CD14-positive monocyte (primary cell): ENCODE data around the gene SUOX. TPM values are rescaled to one million over a fixed set of nuclear protein-coding genes. Genes with fewer than 3 reads are reported as not detected.
A peak's percentile ranks its signal among the peaks of the same experiment; 100 is the strongest.
"Not testable (repeated sequence)": the region's sequence is repeated elsewhere in the genome, so short reads cannot be mapped to it uniquely, and the experiment has no call there.

Experiments
- DNase-seq, 3 donors: peaks; one replicate each; pipeline ENCODE4 v3.0.0-alpha.2; 2011 to 2022
- H2AFZ ChIP-seq: 2 replicates; pipeline ENCODE4 v1.6.0; 2012; ENCODE audit warnings: mild to moderate bottlenecking, low read depth, low read length, inconsistent platforms; ENCODE audit not compliant: insufficient read depth, poor library complexity, severe bottlenecking
- H3K27ac ChIP-seq, 2 donors: 1 replicate in 1 of 2; 2 replicates in 1 of 2; pipeline ENCODE4 v1.5.1; 2012 to 2013; ENCODE audit warnings: low read length in 2 of 2, control low read depth in 1 of 2, inconsistent platforms in 1 of 2, low read depth in 1 of 2, mild to moderate bottlenecking in 1 of 2
- H3K27me3 ChIP-seq, 2 donors: one replicate each; pipeline versions ENCODE4 v1.6.0 to v1.6.1; 2011 to 2013; ENCODE audit warnings: low read length in 2 of 2; ENCODE audit not compliant: control insufficient read depth in 2 of 2, insufficient read depth in 2 of 2
- H3K36me3 ChIP-seq, 2 donors: replicated peaks in 1 of 2; 1 replicate in 1 of 2; 2 replicates in 1 of 2; pipeline versions ENCODE4 v1.5.1 to v1.6.1; 2012 to 2013; ENCODE audit warnings: low read length in 2 of 2, control low read depth in 1 of 2, inconsistent platforms in 1 of 2, mild to moderate bottlenecking in 1 of 2; ENCODE audit not compliant: insufficient read depth in 2 of 2, control insufficient read depth in 1 of 2
- H3K4me1 ChIP-seq, 2 donors: 1 replicate in 1 of 2; 2 replicates in 1 of 2; pipeline versions ENCODE4 v1.5.1 to v1.6.1; 2012 to 2013; ENCODE audit warnings: low read length in 2 of 2, control low read depth in 1 of 2, inconsistent platforms in 1 of 2, mild to moderate bottlenecking in 1 of 2, moderate library complexity in 1 of 2; ENCODE audit not compliant: insufficient read depth in 2 of 2, control insufficient read depth in 1 of 2
- H3K4me2 ChIP-seq: replicated peaks from 2 replicates; pipeline ENCODE3; 2012; ENCODE audit warnings: low read length, moderate library complexity, mild to moderate bottlenecking; ENCODE audit not compliant: poor library complexity, severe bottlenecking; ENCODE audit errors: extremely low read depth
- H3K4me3 ChIP-seq, 3 experiments: fragments of 200-600 bp in 1 of 3; sonication (generic) in 1 of 3; replicated peaks in 1 of 3; 1 replicate in 2 of 3; 2 replicates in 1 of 3; pipeline ENCODE4 v1.5.1; 2011 to 2013; ENCODE audit warnings: low read length in 3 of 3, mild to moderate bottlenecking in 3 of 3, control low read depth in 2 of 3, low read depth in 2 of 3, inconsistent platforms in 1 of 3, moderate library complexity in 1 of 3
- H3K79me2 ChIP-seq: 2 replicates; pipeline ENCODE4 v1.6.0; 2012; ENCODE audit warnings: mild to moderate bottlenecking, control low read depth, inconsistent platforms, low read length, moderate library complexity; ENCODE audit not compliant: insufficient read depth
- H3K9ac ChIP-seq: 2 replicates; pipeline ENCODE4 v1.6.0; 2017; ENCODE audit warnings: low read length, mild to moderate bottlenecking; ENCODE audit not compliant: insufficient read depth, poor library complexity, severe bottlenecking
- H3K9me3 ChIP-seq, 2 donors: replicated peaks in 1 of 2; 1 replicate in 1 of 2; 2 replicates in 1 of 2; pipeline versions ENCODE4 v1.5.1 to v1.6.1; 2012 to 2013; ENCODE audit warnings: low read length in 2 of 2, control low read depth in 1 of 2; ENCODE audit not compliant: control insufficient read depth in 1 of 2, insufficient read depth in 1 of 2
- H4K20me1 ChIP-seq: 2 replicates; pipeline ENCODE4 v1.6.0; 2012; ENCODE audit warnings: mild to moderate bottlenecking, low read length, control low read depth, moderate library complexity; ENCODE audit not compliant: insufficient read depth
- H3K27ac Mint-ChIP-seq, 7 donors: one replicate each; pipeline ENCODE4 v1.8.0; 2020; ENCODE audit warnings: mild to moderate bottlenecking in 7 of 7, mixed read lengths in 7 of 7, moderate library complexity in 6 of 7, inconsistent platforms in 2 of 7
- H3K27me3 Mint-ChIP-seq, 3 donors: one replicate each; pipeline ENCODE4 v1.8.0; 2021 to 2022; ENCODE audit warnings: low read depth in 3 of 3, mild to moderate bottlenecking in 3 of 3, mixed read lengths in 3 of 3, moderate library complexity in 3 of 3, inconsistent platforms in 1 of 3
- H3K36me3 Mint-ChIP-seq, 2 donors: one replicate each; pipeline ENCODE4 v1.8.0; 2020; ENCODE audit warnings: mixed read lengths in 2 of 2, inconsistent platforms in 1 of 2, mild to moderate bottlenecking in 1 of 2
- H3K4me1 Mint-ChIP-seq: one replicate; pipeline ENCODE4 v1.8.0; 2020; ENCODE audit warnings: mild to moderate bottlenecking, mixed read lengths
- H3K4me3 Mint-ChIP-seq, 2 donors: one replicate each; pipeline ENCODE4 v1.8.0; 2020; ENCODE audit warnings: mild to moderate bottlenecking in 2 of 2, mixed read lengths in 2 of 2, moderate library complexity in 1 of 2
- H3K9me3 Mint-ChIP-seq, 7 donors: one replicate each; pipeline ENCODE4 v1.8.0; 2020 to 2022; ENCODE audit warnings: mixed read lengths in 7 of 7, mild to moderate bottlenecking in 6 of 7, moderate library complexity in 6 of 7, inconsistent platforms in 2 of 7
- WGBS: methylation state at CpG from one replicate; pipeline ENCODE4 v1.1.5; 2013; ENCODE audit warnings: missing lambda C conversion rate; ENCODE audit not compliant: insufficient coverage; 5-methylcytosine and 5-hydroxymethylcytosine counted together
- intact Hi-C, 2 donors: fragments of 100-400 bp; cut with micrococcal nuclease; formaldehyde crosslinking; loops; one replicate each; pipeline versions ENCODE4 v1.15.0 to v1.15.1; 2023
- polyA plus RNA-seq, 3 donors: library from polyadenylated mRNA; depleted of rRNA in 1 of 3; unstranded in 2 of 3; stranded (reverse) in 1 of 3; fragments of 300-500 nt in 2 of 3; fragments of >200 nt in 1 of 3; fragmentation: Illumina TruSeq in 2 of 3; gene quantifications; 1 replicate in 2 of 3; 2 replicates in 1 of 3; pipeline ENCODE4 v1.2.3, GENCODE V29; 2012 to 2021
- TF ChIP-seq, protein P1 (sequence below): fragments of 200-600 bp; IDR thresholded peaks from one replicate; pipeline ENCODE4 v1.8.0; 2022; ENCODE audit warnings: antibody characterized with exemption, mild to moderate bottlenecking

SUOX gene
- polyA plus RNA-seq, 3 donors, result 9.7 to 17.1 (median 14.4) TPM

DNA sequence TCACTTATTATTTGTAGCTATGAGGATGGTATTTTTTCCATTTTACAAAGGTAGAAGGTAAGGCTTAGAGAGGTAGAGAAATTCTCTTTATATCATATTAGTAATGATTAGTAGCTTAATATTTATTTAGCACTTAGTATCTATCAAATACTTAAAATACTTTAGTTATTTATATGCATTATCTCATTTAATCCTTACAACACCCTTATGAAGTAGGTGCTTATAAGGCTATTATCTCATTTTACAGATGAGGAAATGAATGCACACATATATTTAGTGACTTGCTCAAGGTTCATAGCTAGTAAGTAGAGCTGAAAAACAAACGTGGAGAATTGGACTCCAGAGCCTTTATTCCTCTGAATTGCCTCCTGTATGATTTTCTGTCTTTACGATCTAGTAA is 12.2 kb upstream of the SUOX start:
- Mint-ChIP-seq H3K27ac (peak overlapping the region in 3 of 7 donors; percentile 19 to 76 (median 41)), H3K36me3 (peaks cover 46 to 82% of the 10 kb centered on the region in 2 donors), H3K4me1 (peaks cover 26% of the 10 kb centered on the region), H3K27me3 (peaks cover 0 to 1% (median 0%) of the 10 kb centered on the region in 3 donors), H3K9me3 (no peaks in the 10 kb centered on the region), H3K4me3 (peak overlapping the region in 1 of 2 donors; percentile 39)
- TF ChIP-seq, protein P1, sequence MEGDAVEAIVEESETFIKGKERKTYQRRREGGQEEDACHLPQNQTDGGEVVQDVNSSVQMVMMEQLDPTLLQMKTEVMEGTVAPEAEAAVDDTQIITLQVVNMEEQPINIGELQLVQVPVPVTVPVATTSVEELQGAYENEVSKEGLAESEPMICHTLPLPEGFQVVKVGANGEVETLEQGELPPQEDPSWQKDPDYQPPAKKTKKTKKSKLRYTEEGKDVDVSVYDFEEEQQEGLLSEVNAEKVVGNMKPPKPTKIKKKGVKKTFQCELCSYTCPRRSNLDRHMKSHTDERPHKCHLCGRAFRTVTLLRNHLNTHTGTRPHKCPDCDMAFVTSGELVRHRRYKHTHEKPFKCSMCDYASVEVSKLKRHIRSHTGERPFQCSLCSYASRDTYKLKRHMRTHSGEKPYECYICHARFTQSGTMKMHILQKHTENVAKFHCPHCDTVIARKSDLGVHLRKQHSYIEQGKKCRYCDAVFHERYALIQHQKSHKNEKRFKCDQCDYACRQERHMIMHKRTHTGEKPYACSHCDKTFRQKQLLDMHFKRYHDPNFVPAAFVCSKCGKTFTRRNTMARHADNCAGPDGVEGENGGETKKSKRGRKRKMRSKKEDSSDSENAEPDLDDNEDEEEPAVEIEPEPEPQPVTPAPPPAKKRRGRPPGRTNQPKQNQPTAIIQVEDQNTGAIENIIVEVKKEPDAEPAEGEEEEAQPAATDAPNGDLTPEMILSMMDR, result no peak
- no peak for DNase-seq
- Histone ChIP-seq H3K4me2 (peak overlapping the region; percentile 22), H2AFZ (no peak overlapping the region), H3K79me2 (peaks cover 4% of the 10 kb centered on the region), H3K36me3 (peaks cover 34 to 78% of the 10 kb centered on the region in 2 donors), H3K27ac (peak overlapping the region in 1 of 2 donors; percentile 58), H3K4me1 (peaks cover 13 to 30% of the 10 kb centered on the region in 2 donors), H3K27me3 (no peaks in the 10 kb centered on the region), H3K4me3 (no peak overlapping the region), H3K9me3 (no peaks in the 10 kb centered on the region), H4K20me1 (peaks cover 15% of the 10 kb centered on the region), H3K9ac (no peak overlapping the region)
- WGBS, result no CpG with 5 or more reads among the region's 2 CpGs
- intact Hi-C loops, result no loop called here

DNA sequence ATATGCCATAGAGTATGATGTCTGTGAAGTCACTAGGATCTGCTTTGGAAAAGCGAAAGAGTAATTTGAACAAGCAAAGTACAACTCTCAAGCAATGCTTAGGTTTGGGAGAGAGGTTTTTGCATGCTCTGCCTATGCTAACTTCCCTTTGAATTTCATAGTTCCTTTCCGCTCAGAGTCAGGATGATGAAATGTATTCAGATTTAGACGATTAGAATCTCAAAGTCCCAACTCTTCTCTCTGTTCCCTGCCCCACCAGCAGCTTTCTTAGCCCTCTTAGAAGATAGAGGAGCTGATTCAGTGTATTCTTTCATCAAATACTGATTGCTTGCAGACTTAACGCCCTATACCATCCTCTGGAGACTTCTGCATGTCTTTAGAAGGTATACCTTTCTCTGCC is 11.7 kb upstream of the SUOX start:
- WGBS, result 100% methylated on average over 1 of the region's 4 CpGs
- Histone ChIP-seq H3K4me2 (peak overlapping the region; percentile 22), H3K9ac (peak overlapping the region; percentile 51), H3K79me2 (peaks cover 4% of the 10 kb centered on the region), H3K27me3 (no peaks in the 10 kb centered on the region), H4K20me1 (peaks cover 13% of the 10 kb centered on the region), H3K36me3 (peaks cover 38 to 78% of the 10 kb centered on the region in 2 donors), H3K27ac (peak overlapping the region in 1 of 2 donors; percentile 58), H3K9me3 (no peaks in the 10 kb centered on the region), H3K4me1 (peaks cover 13 to 30% of the 10 kb centered on the region in 2 donors), H3K4me3 (no peak overlapping the region), H2AFZ (no peak overlapping the region)
- Mint-ChIP-seq H3K27ac (peak overlapping the region in 6 of 7 donors; percentile 3 to 79 (median 36)), H3K27me3 (peaks cover 0 to 1% (median 0%) of the 10 kb centered on the region in 3 donors), H3K36me3 (peaks cover 46 to 82% of the 10 kb centered on the region in 2 donors), H3K9me3 (no peaks in the 10 kb centered on the region), H3K4me3 (peak overlapping the region in 1 of 2 donors; percentile 39), H3K4me1 (peaks cover 23% of the 10 kb centered on the region)
- intact Hi-C loops, result no loop called here
- TF ChIP-seq, protein P1, result no peak
- no peak for DNase-seq

DNA sequence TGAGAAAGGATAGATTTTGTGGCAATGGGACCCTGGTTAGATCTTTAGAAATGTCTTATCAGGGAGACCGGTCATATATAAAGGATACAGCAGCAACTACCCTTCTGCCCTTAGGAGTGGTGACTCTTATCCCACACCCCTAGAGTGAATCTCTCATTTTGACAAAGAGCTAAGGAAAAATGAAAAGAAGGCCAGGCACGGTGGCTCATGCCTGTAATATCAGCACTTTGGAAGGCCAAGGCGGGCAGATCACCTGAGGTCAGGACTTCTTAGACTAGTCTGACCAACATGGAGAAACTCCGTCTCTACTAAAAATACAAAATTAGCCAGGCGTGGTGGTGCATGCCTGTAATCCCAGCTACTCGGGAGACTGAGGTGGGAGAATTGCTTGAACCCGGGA is 11.1 kb upstream of the SUOX start:
- peaks cover 47 to 82% of the 10 kb centered on the region in 2 donors for H3K36me3 Mint-ChIP-seq

More for the DNA sequence above, 11.1 kb upstream of the SUOX start:
- Histone ChIP-seq H4K20me1 (peaks cover 12% of the 10 kb centered on the region), H3K27ac (peak overlapping the region in 1 of 2 donors; percentile 58), H3K4me1 (peaks cover 13 to 30% of the 10 kb centered on the region in 2 donors), H3K36me3 (peaks cover 39 to 78% of the 10 kb centered on the region in 2 donors)
- H3K79me2 ChIP-seq, intact Hi-C loops, H3K9me3 Mint-ChIP-seq, H3K4me3 ChIP-seq, H3K9ac ChIP-seq, H3K4me3 Mint-ChIP-seq, H3K27me3 ChIP-seq, H3K9me3 ChIP-seq, H3K27me3 Mint-ChIP-seq, H3K4me2 ChIP-seq, DNase-seq, H2AFZ ChIP-seq: not testable (repeated sequence)
- peaks cover 23% of the 10 kb centered on the region for H3K4me1 Mint-ChIP-seq
- H3K27ac Mint-ChIP-seq, result peak overlapping the region in 4 of 7 donors; percentile 26 to 61 (median 48)
- WGBS, result 98% methylated on average over 4 of the region's 7 CpGs
